Brain microvascular endothelial cell (primary cell): ENCODE measurements around the gene OSMR.

ENCODE experiments used
- DNase-seq: peaks from one replicate; pipeline ENCODE4 v3.0.0-alpha.2; 2020
- H3K27ac ChIP-seq: fragments of 250-450 bp; sonication (Bioruptor Pico); 2 replicates; pipeline ENCODE4 v1.5.1; 2020; ENCODE audit warnings: mild to moderate bottlenecking, moderate library complexity
- H3K27me3 ChIP-seq: fragments of 250-450 bp; sonication (Bioruptor Pico); replicated peaks from 2 replicates; pipeline ENCODE4 v1.5.1; 2020; ENCODE audit warnings: mild to moderate bottlenecking
- H3K36me3 ChIP-seq: fragments of 250-450 bp; sonication (Bioruptor Pico); replicated peaks from 2 replicates; pipeline ENCODE4 v1.5.1; 2020; ENCODE audit warnings: mild to moderate bottlenecking
- H3K4me3 ChIP-seq: 2 replicates; pipeline ENCODE4 v1.5.1; 2011; ENCODE audit warnings: low read depth, mild to moderate bottlenecking, control low read depth, low read length, moderate library complexity
- in situ Hi-C: cut with HindIII; loops from 2 replicates; pipeline ENCODE4 v1.10.0; 2017; ENCODE audit warnings: low sequenced_read_pairs, low pct_ligation_motif_present
- TF ChIP-seq, protein P1 (sequence below): IDR thresholded peaks from 2 replicates; pipeline ENCODE4 v1.5.1; 2011; ENCODE audit warnings: low read depth, mild to moderate bottlenecking, moderate library complexity, low read length, control low read depth, inconsistent platforms; ENCODE audit errors: missing control alignments

The OSMR gene

DNA sequence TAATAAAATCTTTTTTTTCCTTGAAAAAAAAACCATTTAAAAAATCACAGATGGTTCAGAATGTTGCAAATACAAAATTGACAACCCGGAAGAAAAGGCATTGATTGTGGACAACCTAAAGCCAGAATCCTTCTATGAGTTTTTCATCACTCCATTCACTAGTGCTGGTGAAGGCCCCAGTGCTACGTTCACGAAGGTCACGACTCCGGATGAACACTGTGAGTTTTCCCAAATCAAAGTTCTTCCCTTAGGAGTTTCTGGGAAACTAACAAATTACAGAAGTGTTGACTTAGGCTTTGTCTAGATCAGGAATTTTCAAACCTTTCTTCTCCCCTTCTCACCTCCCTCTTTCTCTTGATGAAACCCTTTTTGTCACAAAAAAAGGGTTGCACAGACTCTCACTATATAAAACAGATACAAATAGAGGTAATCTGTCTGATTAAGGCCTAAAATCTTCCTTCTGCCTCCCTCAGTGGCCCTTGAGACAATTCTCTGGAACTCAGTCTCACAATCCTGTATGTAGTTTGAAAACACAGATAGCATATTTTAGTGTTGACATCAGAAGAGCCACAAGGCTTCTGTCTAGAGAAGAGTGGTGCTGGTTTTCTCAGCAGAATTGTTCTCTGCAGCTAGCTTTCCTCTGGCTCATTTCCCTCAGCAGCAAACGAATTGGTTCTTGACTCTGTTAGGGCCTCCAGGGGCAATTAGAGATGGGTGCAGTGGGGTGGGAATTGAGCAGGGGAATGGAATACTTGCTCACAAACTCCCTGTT is 79.5 kb downstream of the OSMR start:
- Histone ChIP-seq H3K4me3 (no peak overlapping the region), H3K36me3 (peaks cover 7% of the 10 kb centered on the region), H3K27me3 (no peaks in the 10 kb centered on the region), H3K27ac (peak overlapping the region; percentile 91)
- in situ Hi-C loops, result no loop called here
- peak; percentile 78 for DNase-seq
- TF ChIP-seq, protein P1, sequence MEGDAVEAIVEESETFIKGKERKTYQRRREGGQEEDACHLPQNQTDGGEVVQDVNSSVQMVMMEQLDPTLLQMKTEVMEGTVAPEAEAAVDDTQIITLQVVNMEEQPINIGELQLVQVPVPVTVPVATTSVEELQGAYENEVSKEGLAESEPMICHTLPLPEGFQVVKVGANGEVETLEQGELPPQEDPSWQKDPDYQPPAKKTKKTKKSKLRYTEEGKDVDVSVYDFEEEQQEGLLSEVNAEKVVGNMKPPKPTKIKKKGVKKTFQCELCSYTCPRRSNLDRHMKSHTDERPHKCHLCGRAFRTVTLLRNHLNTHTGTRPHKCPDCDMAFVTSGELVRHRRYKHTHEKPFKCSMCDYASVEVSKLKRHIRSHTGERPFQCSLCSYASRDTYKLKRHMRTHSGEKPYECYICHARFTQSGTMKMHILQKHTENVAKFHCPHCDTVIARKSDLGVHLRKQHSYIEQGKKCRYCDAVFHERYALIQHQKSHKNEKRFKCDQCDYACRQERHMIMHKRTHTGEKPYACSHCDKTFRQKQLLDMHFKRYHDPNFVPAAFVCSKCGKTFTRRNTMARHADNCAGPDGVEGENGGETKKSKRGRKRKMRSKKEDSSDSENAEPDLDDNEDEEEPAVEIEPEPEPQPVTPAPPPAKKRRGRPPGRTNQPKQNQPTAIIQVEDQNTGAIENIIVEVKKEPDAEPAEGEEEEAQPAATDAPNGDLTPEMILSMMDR, result no peak

DNA sequence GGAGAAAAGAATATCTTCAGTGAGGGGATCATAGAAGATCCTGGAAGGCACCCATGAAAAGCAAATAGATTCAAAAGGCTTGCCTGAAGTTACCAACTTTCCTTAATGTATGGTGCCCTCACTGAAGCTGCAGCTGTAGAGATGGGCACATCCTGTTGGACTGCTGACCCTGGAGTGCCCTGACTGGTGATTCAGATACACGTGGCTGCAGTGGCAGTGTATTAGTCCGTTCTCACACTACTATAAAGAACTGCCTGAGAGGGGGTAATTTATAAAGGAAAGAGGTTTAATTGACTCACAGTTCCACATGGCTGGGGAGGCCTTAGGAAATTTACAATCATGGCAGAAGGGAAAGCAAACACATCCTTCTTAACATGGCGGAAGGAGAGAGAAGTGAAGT is 80.3 kb downstream of the OSMR start:
- in situ Hi-C loops, result no loop called here
- peak; percentile 77 for DNase-seq
- H3K27ac ChIP-seq, result peak overlapping the region; percentile 91
- TF ChIP-seq, protein P1, result no peak
- no peaks in the 10 kb centered on the region for H3K27me3 ChIP-seq
- H3K36me3 ChIP-seq, result peaks cover 7% of the 10 kb centered on the region
- H3K4me3 ChIP-seq, result no peak overlapping the region

DNA sequence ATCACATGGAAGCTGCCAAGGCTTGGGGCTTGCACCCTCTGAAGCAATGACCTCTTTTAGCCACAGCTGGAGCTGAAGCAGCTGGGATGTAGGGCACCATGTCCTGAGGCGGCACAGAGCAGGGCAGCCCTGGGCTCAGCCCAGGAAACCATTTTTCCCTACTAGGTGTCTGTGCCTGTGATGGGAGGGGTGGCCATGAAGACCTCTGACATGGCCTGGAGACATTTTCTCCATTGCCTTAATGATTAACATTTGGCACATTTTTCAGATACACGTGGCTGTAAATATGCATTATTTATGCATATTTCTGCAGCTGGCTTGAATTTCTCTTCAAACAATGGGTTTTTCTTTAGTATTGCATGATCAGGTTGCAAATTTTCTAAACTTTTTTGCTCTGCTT is 81.7 kb downstream of the OSMR start:
- Histone ChIP-seq H3K27me3 (no peaks in the 10 kb centered on the region), H3K27ac (no peak overlapping the region), H3K4me3 (no peak overlapping the region), H3K36me3 (peaks cover 7% of the 10 kb centered on the region)
- in situ Hi-C loops, result no loop called here
- DNase-seq, result no peak
- TF ChIP-seq, protein P1, result no peak

DNA sequence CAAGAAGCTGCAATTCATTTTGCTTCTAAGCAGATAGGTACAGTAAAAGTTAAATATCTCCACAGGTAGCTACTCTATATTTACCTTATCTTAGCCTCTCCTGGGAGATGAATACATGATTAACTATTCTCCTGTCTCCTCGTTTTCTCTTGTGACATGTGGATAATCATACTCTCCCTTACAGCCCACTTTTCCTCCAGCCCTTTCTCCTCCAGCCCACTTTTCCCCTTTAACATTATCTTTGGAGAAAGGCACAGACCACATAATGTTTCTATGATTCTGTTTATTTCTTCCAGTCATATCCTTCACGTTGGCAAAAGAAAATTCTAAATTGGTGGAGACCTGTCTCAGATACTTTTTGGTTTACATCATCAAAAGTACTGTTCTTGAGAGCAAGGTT is 84.0 kb downstream of the OSMR start:
- no peak for DNase-seq
- TF ChIP-seq, protein P1, result no peak
- in situ Hi-C loops, result no loop called here
- Histone ChIP-seq H3K27me3 (no peaks in the 10 kb centered on the region), H3K27ac (no peak overlapping the region), H3K36me3 (peaks cover 17% of the 10 kb centered on the region), H3K4me3 (no peak overlapping the region)

DNA sequence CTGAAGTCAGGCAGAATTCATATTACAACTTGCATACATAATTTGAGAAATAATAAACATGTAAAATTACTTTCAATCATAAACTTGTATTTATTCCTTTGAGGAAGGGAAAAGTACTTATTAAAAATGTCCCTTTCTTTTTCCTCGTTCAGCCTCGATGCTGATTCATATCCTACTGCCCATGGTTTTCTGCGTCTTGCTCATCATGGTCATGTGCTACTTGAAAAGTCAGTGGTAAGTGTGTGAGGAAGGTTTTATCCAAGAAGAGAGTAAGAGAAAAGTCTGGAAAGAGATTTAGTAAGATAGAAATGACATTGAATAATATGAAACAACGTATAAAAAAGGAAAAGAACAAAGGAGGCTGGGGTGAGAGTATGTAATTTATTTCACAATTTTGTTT is 85.9 kb downstream of the OSMR start:
- no peaks in the 10 kb centered on the region for H3K27me3 ChIP-seq
- peak; percentile 44 for DNase-seq
- in situ Hi-C loops, result no loop called here
- H3K27ac ChIP-seq, result no peak overlapping the region
- TF ChIP-seq, protein P1, result no peak
- no peak overlapping the region for H3K4me3 ChIP-seq
- H3K36me3 ChIP-seq, result peaks cover 20% of the 10 kb centered on the region
